ENCODE data around the gene OMP.

Gene OMP

GRCh38 chr11:77144196-77144856, 41.7 kb downstream of the OMP start:
- no peak for DNase-seq

- no peak for DNase-seq
These were observed 42.3 kb downstream of the OMP start for GRCh38 chr11:77144857-77145428.

- DNase-seq, result no peak
These were observed 43.8 kb downstream of the OMP start for GRCh38 chr11:77146261-77147035.

GRCh38 chr11:77147036-77147315, 44.3 kb downstream of the OMP start:
- DNase-seq, result no peak

GRCh38 chr11:77147668-77148321, 45.2 kb downstream of the OMP start:
- DNase-seq, result no peak

- DNase-seq, result no peak
These were observed 46.5 kb downstream of the OMP start for GRCh38 chr11:77148963-77149715.

GRCh38 chr11:77149716-77150392, 47.2 kb downstream of the OMP start:
- DNase-seq, result no peak

GRCh38 chr11:77150836-77151235, 48.2 kb downstream of the OMP start:
- DNase-seq, result no peak

- peak; percentile 96 for DNase-seq
These were observed 49.3 kb downstream of the OMP start for GRCh38 chr11:77151804-77152509.

GRCh38 chr11:77152846-77153245, 50.2 kb downstream of the OMP start:
- DNase-seq, result no peak
